HPDE6-E6E7 (cell line): ENCODE data around the gene CCDC40.

Experiments
- DNase-seq: peaks from one replicate; pipeline ENCODE4 v3.0.0; 2011; ENCODE audit warnings: missing footprints; ENCODE audit errors: extremely low spot score

CCDC40 gene

DNA sequence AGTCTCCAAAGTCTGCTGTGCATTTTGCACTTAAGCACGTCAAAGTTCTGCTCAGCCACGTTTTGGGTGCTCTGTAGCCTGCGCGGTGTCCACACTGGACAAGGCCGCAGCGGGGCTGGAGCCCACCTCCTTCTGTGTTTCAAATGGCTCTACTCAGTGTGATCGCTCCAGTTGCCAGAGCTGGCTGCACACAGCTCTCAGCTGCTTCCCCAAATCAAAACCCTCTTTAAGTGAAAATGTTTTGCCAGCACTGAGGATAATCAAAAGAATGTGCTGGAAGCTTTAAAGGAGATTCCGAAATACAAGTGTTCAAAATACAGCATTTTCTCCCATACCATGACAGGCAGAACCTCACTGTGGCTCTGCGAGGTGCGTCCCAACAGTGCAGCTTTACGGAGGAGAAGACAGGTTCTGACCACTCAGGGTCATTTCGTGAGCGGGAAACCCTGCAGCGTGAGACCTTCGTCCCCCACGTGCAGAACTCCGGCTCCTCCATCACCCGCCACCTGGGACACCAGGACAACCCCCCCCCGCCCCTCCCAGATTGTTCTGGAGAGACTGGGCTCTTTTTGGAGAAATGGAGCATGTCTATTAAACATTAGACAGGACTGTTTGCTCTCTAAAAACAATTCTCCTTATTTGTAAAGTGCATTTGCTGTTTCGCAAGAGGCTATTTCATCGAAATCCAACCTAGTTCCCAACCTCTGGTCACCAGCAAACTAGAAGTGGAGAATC is 17.4 kb upstream of the CCDC40 start:
- no peak for DNase-seq

DNA sequence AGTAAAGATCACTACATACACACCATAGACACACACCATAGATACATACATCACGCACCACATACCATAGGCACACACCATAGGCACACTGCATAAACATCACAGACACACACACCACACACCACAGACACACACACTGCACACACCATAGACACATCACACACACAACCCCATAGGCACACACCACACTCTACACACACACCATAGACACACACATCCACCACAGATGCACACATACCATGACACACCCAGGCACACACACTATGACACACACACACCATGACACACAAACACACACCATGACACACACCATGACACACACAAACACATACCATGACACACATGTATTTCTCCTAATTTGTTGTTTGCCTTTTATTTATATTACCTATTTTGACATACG is 14.8 kb upstream of the CCDC40 start:
- no peak for DNase-seq

- no peak for DNase-seq
Measured at GRCh38 chr17:80023481-80024205, 12.8 kb upstream of the CCDC40 start.

DNA sequence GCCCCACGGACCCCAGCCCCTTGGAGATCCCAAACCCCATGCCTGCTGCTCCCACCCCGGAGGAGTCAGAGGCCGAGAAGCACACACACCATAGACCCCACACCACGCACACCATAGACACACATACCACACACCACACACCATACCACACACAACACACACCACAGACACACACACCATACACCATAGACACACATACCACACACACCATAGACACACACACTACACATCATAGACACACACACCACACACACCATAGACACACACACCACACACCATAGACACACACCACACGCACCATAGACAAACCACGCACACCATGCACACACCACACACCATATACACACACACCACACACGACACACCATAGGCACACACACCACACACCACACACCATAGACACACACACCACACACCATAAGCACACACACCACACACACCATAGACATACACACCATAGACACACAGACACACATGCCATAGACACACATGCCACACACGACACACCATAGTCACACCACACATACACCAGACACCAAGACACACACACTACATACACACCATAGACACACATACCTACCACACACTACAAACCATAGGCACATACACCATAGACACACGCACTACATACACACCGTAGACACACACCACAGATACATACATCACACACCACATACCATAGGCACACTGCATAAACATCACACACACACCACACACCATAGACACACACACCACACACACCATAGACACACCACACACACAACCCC is 12.1 kb upstream of the CCDC40 start:
- DNase-seq: no peak

GRCh38 chr17:80025140-80025539 is 11.3 kb upstream of the CCDC40 start:
- no peak for DNase-seq

- DNase-seq: no peak
Measured at GRCh38 chr17:80025796-80026195, 10.6 kb upstream of the CCDC40 start.

GRCh38 chr17:80026359-80027042 is 9.9 kb upstream of the CCDC40 start:
- DNase-seq: no peak

DNA sequence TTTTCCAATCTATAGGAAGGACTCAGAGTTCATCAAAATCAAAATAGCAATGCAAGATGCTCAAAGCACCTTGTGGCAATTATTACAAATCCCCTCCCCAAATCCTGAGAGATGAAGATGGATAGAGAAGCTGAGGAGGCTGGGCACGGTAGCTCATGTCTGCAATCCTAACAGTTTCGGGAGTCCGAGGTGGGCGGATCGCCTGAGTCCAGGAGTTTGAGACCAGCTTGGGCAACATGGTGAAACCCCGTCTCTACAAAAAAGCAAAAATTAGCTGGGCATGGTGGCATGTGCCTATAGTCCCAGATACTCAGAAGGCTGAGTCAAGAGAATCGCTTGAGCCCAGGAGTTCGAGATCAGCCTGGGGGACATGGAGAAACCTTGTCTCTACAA is 9.4 kb upstream of the CCDC40 start:
- no peak for DNase-seq

DNA sequence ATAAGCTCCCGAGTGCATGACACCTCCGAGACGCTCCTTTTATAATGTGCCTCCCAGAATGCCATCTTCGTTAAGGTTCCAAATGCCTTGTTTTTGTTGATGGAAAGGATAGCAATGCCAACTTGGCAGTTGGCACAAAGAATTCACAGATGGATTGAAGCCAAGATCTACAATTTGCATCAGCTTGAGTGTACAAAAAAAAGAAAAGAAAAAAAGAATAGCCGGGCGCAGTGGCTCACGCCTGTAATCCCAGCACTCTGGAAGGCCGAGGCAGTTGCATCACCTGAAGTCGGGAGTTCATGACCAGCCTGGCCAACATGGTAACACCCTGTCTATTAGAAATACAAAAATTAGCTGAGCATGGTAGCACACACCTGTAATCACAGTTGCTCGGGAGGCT is 8.4 kb upstream of the CCDC40 start:
- DNase-seq: no peak

- DNase-seq: no peak
Measured at GRCh38 chr17:80029258-80029974, 7.0 kb upstream of the CCDC40 start.

DNA sequence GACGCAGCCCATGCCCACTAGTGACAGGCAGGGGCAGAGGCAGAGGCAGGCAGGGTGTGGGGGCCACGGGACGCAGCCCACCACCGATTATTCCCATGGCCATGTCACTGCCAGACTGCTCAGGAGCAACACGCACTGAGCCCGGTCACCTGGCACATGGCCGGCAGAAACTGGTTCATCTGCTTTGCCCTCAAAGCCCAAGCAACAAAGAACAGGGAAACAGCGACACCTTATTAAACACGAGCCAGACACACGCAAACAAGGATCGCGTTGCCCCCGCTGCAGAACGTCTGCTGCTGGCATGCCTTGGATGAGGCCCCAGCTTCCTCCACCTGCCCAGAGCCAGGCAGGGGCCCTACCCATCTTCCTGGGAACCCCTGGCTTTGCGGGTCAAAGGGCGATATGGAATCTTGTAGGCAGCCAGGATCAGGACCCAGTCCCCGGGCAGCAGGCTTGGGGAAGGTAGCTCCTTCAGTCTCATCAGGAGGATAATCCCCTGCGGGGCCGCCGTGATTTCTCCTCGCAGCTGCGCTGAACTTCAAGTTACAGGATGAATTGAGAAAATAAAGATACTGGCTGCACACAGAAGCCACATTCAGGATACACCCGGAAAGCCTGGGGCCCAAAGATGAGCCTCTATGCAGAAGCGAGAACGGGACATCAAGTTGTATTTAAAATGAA is 5.6 kb upstream of the CCDC40 start:
- no peak for DNase-seq

GRCh38 chr17:80031691-80032430 is 4.6 kb upstream of the CCDC40 start:
- DNase-seq: no peak

DNA sequence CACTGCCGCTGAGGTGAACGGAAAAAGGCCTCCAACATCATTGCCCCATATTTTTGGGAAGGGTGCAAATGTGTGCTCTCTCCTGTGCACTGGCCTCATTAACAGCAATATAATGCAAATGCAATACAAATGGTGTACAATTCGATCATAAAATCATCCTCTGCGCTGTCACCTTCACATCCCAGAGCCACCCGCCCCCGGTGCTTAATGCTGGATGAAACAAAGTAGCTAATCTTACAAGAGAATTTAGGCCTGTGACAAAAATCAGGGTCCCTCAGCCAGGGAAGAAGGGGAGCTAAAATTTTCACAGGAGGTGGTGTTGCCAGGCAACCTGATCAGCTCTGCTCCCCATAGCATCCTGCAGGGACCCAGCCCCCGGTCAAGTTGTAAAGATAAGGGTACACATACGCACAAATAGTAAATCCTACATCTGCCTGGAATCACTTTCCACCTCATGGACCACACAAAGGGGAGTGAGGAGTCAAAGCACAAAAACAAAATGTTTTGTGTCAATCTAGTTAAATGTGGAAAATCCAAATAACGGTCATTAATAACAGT is 3.7 kb upstream of the CCDC40 start:
- no peak for DNase-seq

GRCh38 chr17:80033840-80034239 is 2.6 kb upstream of the CCDC40 start:
- no peak for DNase-seq

- no peak for DNase-seq
Measured at GRCh38 chr17:80034791-80035686, 1.4 kb upstream of the CCDC40 start.

- no peak for DNase-seq
Measured at GRCh38 chr17:80035687-80035936, 830 bp upstream of the CCDC40 start, which contains the start of gene TBC1D16. Gene TBC1D16 (minus strand): TSS chr17:80035872. CDS start chr17:80013547, 22,325 bp downstream.

DNA sequence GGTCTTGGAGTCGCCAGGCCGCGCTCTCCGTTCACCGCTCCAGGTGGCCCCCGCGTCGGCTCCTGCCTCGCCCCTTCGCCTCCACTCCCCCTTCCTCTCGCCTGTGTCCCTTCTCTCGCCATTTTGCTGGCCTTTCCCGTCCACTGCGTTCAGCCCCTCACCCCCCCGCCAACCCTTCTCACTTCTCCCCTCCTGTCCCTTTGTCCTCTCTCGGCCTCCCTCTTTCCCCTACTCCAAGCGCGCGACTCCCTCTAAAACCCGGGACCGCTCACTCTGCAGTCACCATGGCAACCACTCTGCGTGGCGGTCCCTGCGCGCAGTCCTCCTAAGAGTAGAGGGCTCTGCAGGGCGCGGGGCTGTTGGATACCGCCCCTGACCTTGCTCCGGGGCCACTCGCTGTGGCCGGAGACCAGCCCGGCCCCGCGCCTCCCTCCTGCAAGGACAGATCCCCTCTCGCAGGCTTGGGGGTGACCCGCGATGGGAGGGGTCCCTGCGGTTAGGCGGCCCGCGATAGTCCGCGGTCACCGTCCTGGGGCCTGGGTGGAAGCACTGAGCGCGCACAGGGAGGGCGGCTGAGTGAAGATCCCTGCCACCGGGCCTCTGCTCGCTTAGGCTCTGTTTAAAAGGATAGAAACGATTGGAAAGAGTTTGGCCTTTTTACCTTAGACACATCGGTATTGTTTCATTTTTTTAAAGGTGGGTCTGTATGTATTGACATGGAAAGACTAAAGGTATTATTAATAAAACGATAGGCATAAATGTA is 454 bp downstream of the CCDC40 start:
- DNase-seq: no peak

- DNase-seq: no peak
Measured at GRCh38 chr17:80043963-80044362, 7.5 kb downstream of the CCDC40 start.
